OCI-LY7 (cell line): ENCODE data around the gene PRKRIP1. TPM values are rescaled to one million over a fixed set of nuclear protein-coding genes. Genes with fewer than 3 reads are reported as not detected.

ENCODE experiments used
- BruUV-seq: library from RNA; stranded (reverse); fragments of 400-500 nt; replicated peaks from 2 replicates; lab custom pipeline; 2021; lab: Mats Ljungman, UMichigan
- CTCF ChIA-PET: fragments of 300-600 bp; sonication (Branson Sonifier 250); formaldehyde crosslinking; loops from one replicate; lab custom pipeline; 2022; ENCODE audit warnings: antibody characterized with exemption; ENCODE audit not compliant: unreplicated experiment; lab: Charles Lee
- POLR2A ChIA-PET: fragments of 300-600 bp; sonication (Branson Sonifier 250); formaldehyde crosslinking; loops from one replicate; lab custom pipeline; 2022; ENCODE audit warnings: antibody characterized with exemption; lab: Charles Lee
- DNase-seq: peaks from one replicate; pipeline ENCODE4 v3.0.0-alpha.2; 2015; ENCODE audit warnings: low spot score
- H2AFZ ChIP-seq: fragments of 200-600 bp; sonication (generic), shearing (Covaris generic); 2 replicates; pipeline ENCODE4 v1.6.1; 2014; ENCODE audit warnings: mild to moderate bottlenecking, antibody characterized with exemption, low read length, moderate library complexity
- H3K27ac ChIP-seq: fragments of 200-600 bp; sonication (generic); 2 replicates; pipeline ENCODE4 v1.5.1; 2014; ENCODE audit warnings: mixed run types, low read depth, mild to moderate bottlenecking, moderate library complexity, low read length, inconsistent platforms; ENCODE audit not compliant: poor library complexity, severe bottlenecking
- H3K36me3 ChIP-seq: fragments of 200-600 bp; sonication (generic); 2 replicates; pipeline ENCODE4 v1.6.1; 2014; ENCODE audit warnings: mild to moderate bottlenecking, antibody characterized with exemption, low read length, moderate library complexity, mixed read lengths; ENCODE audit not compliant: insufficient read depth
- H3K4me1 ChIP-seq: fragments of 200-600 bp; sonication (generic); 2 replicates; pipeline ENCODE4 v1.5.1; 2014; ENCODE audit warnings: mild to moderate bottlenecking, low read length; ENCODE audit not compliant: insufficient read depth, poor library complexity, severe bottlenecking
- H3K4me2 ChIP-seq: fragments of 200-600 bp; sonication (generic); 2 replicates; pipeline ENCODE4 v1.6.1; 2014; ENCODE audit warnings: mild to moderate bottlenecking, low read length
- H3K4me3 ChIP-seq: fragments of 200-600 bp; sonication (generic); 2 replicates; pipeline ENCODE4 v1.5.1; 2014; ENCODE audit warnings: mild to moderate bottlenecking, low read depth, low read length; ENCODE audit not compliant: poor library complexity, severe bottlenecking
- H3K79me2 ChIP-seq: fragments of 200-600 bp; sonication (generic); 2 replicates; pipeline ENCODE4 v1.6.1; 2016; ENCODE audit warnings: low read depth, mild to moderate bottlenecking, low read length, moderate library complexity, mixed read lengths; ENCODE audit not compliant: insufficient read depth
- H3K9me2 ChIP-seq: fragments of 200-600 bp; sonication (generic); 2 replicates; pipeline ENCODE4 v1.6.1; 2016; ENCODE audit warnings: mild to moderate bottlenecking, low read length, mixed read lengths; ENCODE audit not compliant: insufficient read depth
- H3K9me3 ChIP-seq: fragments of 200-600 bp; sonication (generic); 2 replicates; pipeline ENCODE4 v1.6.1; 2014; ENCODE audit warnings: mild to moderate bottlenecking, mixed run types, low read length, mixed read lengths
- H4K20me1 ChIP-seq: fragments of 200-600 bp; sonication (generic); 2 replicates; pipeline ENCODE4 v1.6.1; 2014; ENCODE audit warnings: mild to moderate bottlenecking, antibody characterized with exemption, low read length, moderate library complexity, mixed read lengths; ENCODE audit not compliant: insufficient read depth
- EZH2phosphoT487 ChIP-seq: fragments of 200-600 bp; sonication (generic); IDR thresholded peaks from 2 replicates; pipeline ENCODE4 v1.6.1; 2018; ENCODE audit warnings: low read depth, borderline replicate concordance, mild to moderate bottlenecking, mixed run types, antibody characterized with exemption, low read length, moderate library complexity, mixed read lengths
- intact Hi-C: fragments of 100-400 bp; cut with micrococcal nuclease; formaldehyde crosslinking; loops from one replicate; pipeline ENCODE4 v1.10.0; 2022; ENCODE audit not compliant: unreplicated experiment
- total RNA-seq, 2 experiments: library from RNA; depleted of rRNA in 1 of 2; stranded (reverse); fragments of >200 nt in 1 of 2; shearing (Covaris generic) in 1 of 2; gene quantifications; 2 replicates each; pipeline ENCODE4 v1.2.3, GENCODE V29; 2014 to 2022
- TF ChIP-seq, protein P1 (sequence below): fragments of 200-600 bp; sonication (generic); conservative IDR thresholded peaks from 2 replicates; pipeline ENCODE4 v1.5.1; 2014; ENCODE audit warnings: mild to moderate bottlenecking, antibody characterized with exemption, low read length, moderate library complexity, mixed read lengths

PRKRIP1 gene
- total RNA-seq, 2 experiments from 2014 or later = 47.1 to 48.2 TPM

DNA sequence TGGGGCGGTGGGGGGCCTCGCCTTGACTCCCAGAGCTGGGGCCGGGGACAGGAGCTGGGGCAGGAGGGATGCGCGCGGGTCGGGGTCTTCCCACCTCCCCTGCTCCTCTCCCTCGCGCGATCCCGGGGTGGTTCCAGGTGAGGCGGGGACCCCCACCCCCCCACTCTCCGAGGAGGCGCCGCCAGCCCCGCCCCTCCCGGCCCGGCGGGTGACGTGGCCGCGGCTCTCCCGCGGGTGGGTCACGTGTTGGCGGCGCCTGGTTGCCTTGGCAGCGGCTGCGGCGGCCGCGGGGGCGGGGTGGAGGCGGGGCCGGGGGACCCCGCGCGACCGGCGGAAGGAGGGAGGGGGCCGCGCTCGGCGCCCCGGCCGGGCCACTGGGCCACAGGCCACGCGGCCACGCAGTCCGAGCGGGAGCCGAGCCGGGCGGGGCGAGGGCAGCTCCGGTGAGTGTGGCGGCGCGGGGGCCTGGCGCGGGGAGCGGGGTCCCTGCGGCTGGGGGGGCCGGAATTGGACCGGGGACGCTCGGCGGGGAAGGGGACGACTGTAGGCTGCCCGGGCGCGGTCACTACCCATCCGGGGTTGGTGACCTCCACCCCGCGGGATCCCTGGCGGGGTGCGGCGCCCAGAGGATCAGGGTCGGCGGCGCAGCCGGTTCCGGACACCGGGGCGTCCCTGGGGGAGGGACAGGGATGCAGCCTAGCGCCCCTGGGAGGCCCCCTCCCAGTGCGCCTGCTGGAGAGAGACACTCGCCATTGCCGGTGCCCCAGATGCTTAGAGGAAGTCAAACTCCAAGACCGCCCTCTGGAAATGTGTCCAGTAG lies 37.3 kb downstream of the PRKRIP1 start, which contains the start of gene ORAI2:
ORAI2 (plus strand) TSS at position 357 of the 820 bp plus-strand sequence. CDS start 5,382 bp downstream, outside the sequence.
- Histone ChIP-seq H3K79me2 (peaks cover 51% of the 10 kb centered on the region), H3K9me2 (no peaks in the 10 kb centered on the region), H3K27ac (peak within 1 kb of the TSS; percentile 94), H2AFZ (no peak within 1 kb of the TSS; the same call in 1 of the 2 replicates), H3K4me3 (peak within 1 kb of the TSS; percentile 80), H3K4me2 (peak within 1 kb of the TSS; percentile 99), H4K20me1 (no peaks in the 10 kb centered on the region), H3K4me1 (peaks cover 68% of the 10 kb centered on the region), H3K36me3 (peaks cover 44% of the 10 kb centered on the region), H3K9me3 (no peaks in the 10 kb centered on the region)
- peak; percentile 89 for DNase-seq
- ChIA-PET CTCF (interaction anchor here (0.9 kb wide), 1 partner anchor 17 kb away, joined by 3 read pairs; no protein-coding TSS in a partner anchor), POLR2A (interaction anchor here (0.7 to 6.2 kb wide), 5 partner anchors 8 to 32 kb away, joined by 3 to 66 read pairs (median 6); no protein-coding TSS in a partner anchor)
- BruUV-seq = no TSS peak
- TF ChIP-seq, protein P1, sequence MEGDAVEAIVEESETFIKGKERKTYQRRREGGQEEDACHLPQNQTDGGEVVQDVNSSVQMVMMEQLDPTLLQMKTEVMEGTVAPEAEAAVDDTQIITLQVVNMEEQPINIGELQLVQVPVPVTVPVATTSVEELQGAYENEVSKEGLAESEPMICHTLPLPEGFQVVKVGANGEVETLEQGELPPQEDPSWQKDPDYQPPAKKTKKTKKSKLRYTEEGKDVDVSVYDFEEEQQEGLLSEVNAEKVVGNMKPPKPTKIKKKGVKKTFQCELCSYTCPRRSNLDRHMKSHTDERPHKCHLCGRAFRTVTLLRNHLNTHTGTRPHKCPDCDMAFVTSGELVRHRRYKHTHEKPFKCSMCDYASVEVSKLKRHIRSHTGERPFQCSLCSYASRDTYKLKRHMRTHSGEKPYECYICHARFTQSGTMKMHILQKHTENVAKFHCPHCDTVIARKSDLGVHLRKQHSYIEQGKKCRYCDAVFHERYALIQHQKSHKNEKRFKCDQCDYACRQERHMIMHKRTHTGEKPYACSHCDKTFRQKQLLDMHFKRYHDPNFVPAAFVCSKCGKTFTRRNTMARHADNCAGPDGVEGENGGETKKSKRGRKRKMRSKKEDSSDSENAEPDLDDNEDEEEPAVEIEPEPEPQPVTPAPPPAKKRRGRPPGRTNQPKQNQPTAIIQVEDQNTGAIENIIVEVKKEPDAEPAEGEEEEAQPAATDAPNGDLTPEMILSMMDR = 0 out of 2 replicates have a peak, but pooled peaks have one; percentile 28
- TF ChIP-seq EZH2phosphoT487 = no peak
- intact Hi-C loops = loop anchor here (1.0 to 5.0 kb wide), 3 partner anchors 8 to 576 kb away; partner anchors contain the start of gene PRKRIP1

DNA sequence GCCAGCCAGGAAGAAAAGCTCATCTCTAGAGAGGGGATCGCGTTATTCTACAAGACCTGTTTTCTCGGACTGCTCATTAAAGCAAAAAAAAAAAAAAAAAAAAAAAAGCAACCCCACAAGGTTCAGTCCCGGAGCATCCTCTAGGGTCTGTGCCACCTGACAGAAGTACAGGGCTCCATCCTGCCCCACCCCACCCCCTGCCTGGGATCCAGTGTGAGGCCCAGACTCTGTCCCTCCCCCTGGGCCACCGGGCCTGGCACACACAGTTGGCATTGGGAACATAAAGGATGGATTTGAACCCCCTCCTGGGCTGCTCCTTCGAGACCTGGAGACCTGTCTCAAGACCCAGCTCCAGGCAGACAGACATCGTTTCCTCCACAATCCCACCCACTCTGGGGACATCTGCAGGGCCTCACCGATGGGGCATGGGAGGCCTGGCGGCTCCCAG lies 37.9 kb downstream of the PRKRIP1 start:
- Histone ChIP-seq H3K4me1 (peaks cover 69% of the 10 kb centered on the region), H3K27ac (peak overlapping the region; percentile 94)
- DNase-seq = peak; percentile 70

More for the DNA sequence above, 37.9 kb downstream of the PRKRIP1 start:
- TSS peak; percentile 59 for BruUV-seq
- H3K4me2 ChIP-seq = peak overlapping the region; percentile 99
- POLR2A ChIA-PET = interaction anchor here (0.7 to 6.2 kb wide), 5 partner anchors 8 to 18 kb away, joined by 3 to 66 read pairs (median 5); no protein-coding TSS in a partner anchor
- H3K4me3 ChIP-seq = peak overlapping the region; percentile 80
- H3K9me2 ChIP-seq = no peaks in the 10 kb centered on the region
- no peaks in the 10 kb centered on the region for H4K20me1 ChIP-seq
- TF ChIP-seq, protein P1 = no peak; the same call in 1 of the 2 replicates
- TF ChIP-seq EZH2phosphoT487 = no peak
- H3K9me3 ChIP-seq = no peaks in the 10 kb centered on the region
- peaks cover 56% of the 10 kb centered on the region for H3K79me2 ChIP-seq
- no peak overlapping the region for H2AFZ ChIP-seq
- H3K36me3 ChIP-seq = peaks cover 47% of the 10 kb centered on the region
- CTCF ChIA-PET = interaction anchor here (0.9 to 1.6 kb wide), 3 partner anchors 16 to 21 kb away, joined by 3 to 6 read pairs (median 3); no protein-coding TSS in a partner anchor
- intact Hi-C loops = loop anchor here (2.0 to 5.0 kb wide), 2 partner anchors 37 to 577 kb away; partner anchors contain the start of gene PRKRIP1
